HUES6 (cell line): Measurements from ENCODE around the gene PLAAT4.
"Not testable (repeated sequence)": the region's sequence is repeated elsewhere in the genome, so short reads cannot be mapped to it uniquely, and the experiment has no call there.

Experiments
- H3K27ac ChIP-seq: 2 replicates; pipeline ENCODE4 v1.7.0; 2013; ENCODE audit warnings: low read depth, mild to moderate bottlenecking, low read length, inconsistent platforms
- H3K27me3 ChIP-seq: 2 replicates; pipeline ENCODE4 v1.6.1; 2013; ENCODE audit warnings: low read length; ENCODE audit not compliant: control insufficient read depth, insufficient read depth
- H3K36me3 ChIP-seq: 2 replicates; pipeline ENCODE4 v1.6.1; 2013; ENCODE audit warnings: low read length; ENCODE audit not compliant: control insufficient read depth, insufficient read depth
- H3K4me1 ChIP-seq: 2 replicates; pipeline ENCODE4 v1.6.1; 2013; ENCODE audit warnings: low read length; ENCODE audit not compliant: control insufficient read depth, insufficient read depth
- H3K4me3 ChIP-seq: 2 replicates; pipeline ENCODE4 v1.5.1; 2013; ENCODE audit warnings: low read depth, low read length
- H3K9ac ChIP-seq: one replicate; pipeline ENCODE4 v1.6.1; 2013; ENCODE audit warnings: mild to moderate bottlenecking, low read length
- H3K9me3 ChIP-seq: 2 replicates; pipeline ENCODE4 v1.6.1; 2013; ENCODE audit warnings: low read depth, low read length; ENCODE audit not compliant: control insufficient read depth, insufficient read depth

PLAAT4 gene

GRCh38 chr11:63510360-63511047, 26.1 kb upstream of the PLAAT4 start:
- Histone ChIP-seq H3K36me3 (peaks cover 10% of the 10 kb centered on the region; the same call in 1 of the 2 replicates), H3K27me3 (no peaks in the 10 kb centered on the region), H3K4me1 (peaks cover 31% of the 10 kb centered on the region), H3K4me3 (no peak overlapping the region), H3K27ac (no peak overlapping the region), H3K9me3 (no peaks in the 10 kb centered on the region), H3K9ac (no peak overlapping the region)

GRCh38 chr11:63511048-63511748, 25.4 kb upstream of the PLAAT4 start:
- Histone ChIP-seq H3K9me3 (no peaks in the 10 kb centered on the region), H3K36me3 (peaks cover 12% of the 10 kb centered on the region; the same call in 1 of the 2 replicates), H3K27me3 (no peaks in the 10 kb centered on the region), H3K4me3 (no peak overlapping the region), H3K4me1 (peaks cover 24% of the 10 kb centered on the region), H3K9ac (no peak overlapping the region), H3K27ac (no peak overlapping the region)

- H3K36me3 ChIP-seq, result peaks cover 18% of the 10 kb centered on the region; the same call in 1 of the 2 replicates
- no peaks in the 10 kb centered on the region for H3K27me3 ChIP-seq
- peaks cover 10% of the 10 kb centered on the region; the same call in 1 of the 2 replicates for H3K4me1 ChIP-seq
- no peaks in the 10 kb centered on the region; the same call in 1 of the 2 replicates for H3K9me3 ChIP-seq
- no peak overlapping the region for H3K4me3 ChIP-seq
- no peak overlapping the region for H3K9ac ChIP-seq
- no peak overlapping the region for H3K27ac ChIP-seq
Measured at GRCh38 chr11:63512816-63513215, 23.8 kb upstream of the PLAAT4 start.

- Histone ChIP-seq H3K4me1 (0 out of 2 replicates have a peak, but pooled peaks cover 5% of the 10 kb centered on the region), H3K9me3 (peaks cover 21% of the 10 kb centered on the region), H3K9ac (no peak overlapping the region), H3K27ac (no peak overlapping the region), H3K4me3 (no peak overlapping the region), H3K36me3 (peaks cover 16% of the 10 kb centered on the region; the same call in 1 of the 2 replicates), H3K27me3 (no peaks in the 10 kb centered on the region)
Measured at GRCh38 chr11:63516109-63516508, 20.5 kb upstream of the PLAAT4 start.

GRCh38 chr11:63517156-63517555, 19.5 kb upstream of the PLAAT4 start:
- no peak overlapping the region for H3K4me3 ChIP-seq
- H3K36me3 ChIP-seq, result peaks cover 13% of the 10 kb centered on the region; the same call in 1 of the 2 replicates
- H3K9ac ChIP-seq, result no peak overlapping the region
- peaks cover 27% of the 10 kb centered on the region for H3K9me3 ChIP-seq
- H3K27ac ChIP-seq, result no peak overlapping the region
- H3K4me1 ChIP-seq, result no peaks in the 10 kb centered on the region
- no peaks in the 10 kb centered on the region for H3K27me3 ChIP-seq

- peaks cover 37% of the 10 kb centered on the region for H3K9me3 ChIP-seq
- H3K4me3 ChIP-seq, result no peak overlapping the region
- H3K9ac ChIP-seq, result no peak overlapping the region
- peaks cover 11% of the 10 kb centered on the region; the same call in 1 of the 2 replicates for H3K36me3 ChIP-seq
- H3K27ac ChIP-seq, result no peak overlapping the region
- H3K4me1 ChIP-seq, result no peaks in the 10 kb centered on the region
- H3K27me3 ChIP-seq, result no peaks in the 10 kb centered on the region
Measured at GRCh38 chr11:63518548-63518947, 18.1 kb upstream of the PLAAT4 start.

- H3K27ac ChIP-seq, result no peak overlapping the region
- H3K4me3 ChIP-seq, result no peak overlapping the region
- no peak overlapping the region for H3K9ac ChIP-seq
- no peaks in the 10 kb centered on the region for H3K4me1 ChIP-seq
- peaks cover 15% of the 10 kb centered on the region; the same call in 1 of the 2 replicates for H3K36me3 ChIP-seq
- H3K9me3 ChIP-seq, result peaks cover 46% of the 10 kb centered on the region
- H3K27me3 ChIP-seq, result no peaks in the 10 kb centered on the region
Measured at GRCh38 chr11:63520606-63521170, 15.9 kb upstream of the PLAAT4 start.

- Histone ChIP-seq H3K4me1 (no peaks in the 10 kb centered on the region), H3K9ac (no peak overlapping the region), H3K27ac (no peak overlapping the region), H3K9me3 (peaks cover 46% of the 10 kb centered on the region), H3K36me3 (peaks cover 10% of the 10 kb centered on the region; the same call in 1 of the 2 replicates), H3K27me3 (no peaks in the 10 kb centered on the region), H3K4me3 (no peak overlapping the region)
Measured at GRCh38 chr11:63521896-63522295, 14.7 kb upstream of the PLAAT4 start.

GRCh38 chr11:63523151-63523550, 13.5 kb upstream of the PLAAT4 start:
- Histone ChIP-seq H3K9me3 (peaks cover 44% of the 10 kb centered on the region), H3K27me3 (no peaks in the 10 kb centered on the region), H3K36me3 (peaks cover 6% of the 10 kb centered on the region; the same call in 1 of the 2 replicates), H3K4me1 (peaks cover 7% of the 10 kb centered on the region), H3K27ac (no peak overlapping the region), H3K9ac (no peak overlapping the region), H3K4me3 (no peak overlapping the region)

GRCh38 chr11:63527667-63528066, 8.9 kb upstream of the PLAAT4 start:
- 0 out of 2 replicates have a peak, but pooled peaks cover 4% of the 10 kb centered on the region for H3K36me3 ChIP-seq
- no peak overlapping the region for H3K4me3 ChIP-seq
- peaks cover 17% of the 10 kb centered on the region for H3K9me3 ChIP-seq
- H3K27me3 ChIP-seq, result no peaks in the 10 kb centered on the region
- peak overlapping the region; percentile 72 for H3K9ac ChIP-seq
- H3K4me1 ChIP-seq, result peaks cover 35% of the 10 kb centered on the region
- peak overlapping the region; percentile 91 for H3K27ac ChIP-seq

GRCh38 chr11:63528156-63528555, 8.5 kb upstream of the PLAAT4 start:
- H3K4me3 ChIP-seq, result not testable (repeated sequence)
- Histone ChIP-seq H3K27ac (peak overlapping the region; percentile 91), H3K9ac (peak overlapping the region; percentile 72)

More at GRCh38 chr11:63528156-63528555, 8.5 kb upstream of the PLAAT4 start:
- Histone ChIP-seq H3K4me1 (peaks cover 40% of the 10 kb centered on the region), H3K9me3 (peaks cover 13% of the 10 kb centered on the region)
- H3K27me3 ChIP-seq, H3K36me3 ChIP-seq: not testable (repeated sequence)
